Prostate gland (tissue), 2 donors: ENCODE results near the gene HACL1. TPM values are rescaled to one million over a fixed set of nuclear protein-coding genes. Genes with fewer than 3 reads are reported as not detected.

ENCODE experiments used
- DNase-seq: peaks from one replicate; pipeline ENCODE4 v3.0.0-alpha.2; 2019; ENCODE audit warnings: low spot score
- H3K27ac ChIP-seq, 2 donors: fragments of 200-600 bp; sonication (generic); 2 replicates each; pipeline ENCODE4 v1.5.1; 2017 to 2019
- H3K27me3 ChIP-seq: fragments of 200-600 bp; sonication (generic); replicated peaks from 2 replicates; pipeline ENCODE4 v1.5.1; 2019; ENCODE audit not compliant: insufficient read depth
- H3K36me3 ChIP-seq, 2 donors: fragments of 200-600 bp; sonication (generic); 1 replicate in 1 of 2; 2 replicates in 1 of 2; pipeline versions ENCODE4 v1.5.1 to v1.8.1; 2017 to 2019
- H3K4me1 ChIP-seq: fragments of 200-600 bp; sonication (generic); replicated peaks from 2 replicates; pipeline ENCODE4 v1.5.1; 2019
- H3K4me3 ChIP-seq, 2 donors: fragments of 200-600 bp; sonication (generic); 2 replicates each; pipeline ENCODE4 v1.5.1; 2017 to 2019
- H3K9me3 ChIP-seq: fragments of 200-600 bp; sonication (generic); 2 replicates; pipeline ENCODE4 v1.5.1; 2017
- POLR2A ChIP-seq: fragments of 450-650 bp; IDR thresholded peaks from one replicate; pipeline ENCODE4 v1.6.1; 2016; ENCODE audit warnings: antibody characterized with exemption, mild to moderate bottlenecking
- POLR2AphosphoS5 ChIP-seq: sonication (generic); formaldehyde crosslinking; IDR thresholded peaks from one replicate; pipeline ENCODE4 v1.6.1; 2017; ENCODE audit warnings: antibody characterized with exemption
- WGBS: methylation state at CpG from one replicate; pipeline ENCODE4 v1.1.5; 2018; 5-methylcytosine and 5-hydroxymethylcytosine counted together
- intact Hi-C: fragments of 100-400 bp; cut with DNase I; formaldehyde crosslinking; loops from one replicate; pipeline ENCODE4 v1.14.2; 2022
- total RNA-seq, 2 donors: library from RNA; depleted of rRNA; stranded (reverse); fragments of >200 nt; gene quantifications; one replicate each; pipeline ENCODE4 v1.1.0, GENCODE V29; 2016
- TF ChIP-seq, protein P1 (sequence below), 4 experiments: fragments of 200-600 bp in 2 of 4; fragments of 450-650 bp in 2 of 4; sonication (generic) in 2 of 4; IDR thresholded peaks; 1 replicate in 3 of 4; 2 replicates in 1 of 4; pipeline ENCODE4 v1.5.1; 2016 to 2019; ENCODE audit warnings: antibody characterized with exemption in 4 of 4, mild to moderate bottlenecking in 2 of 4, moderate library complexity in 2 of 4

Gene HACL1
- total RNA-seq, 2 donors from 2014 or later = 27.9 to 30.6 TPM

- Histone ChIP-seq H3K36me3 (no peaks in the 10 kb centered on the region), H3K4me1 (no peaks in the 10 kb centered on the region), H3K27ac (no peak overlapping the region), H3K9me3 (no peaks in the 10 kb centered on the region), H3K4me3 (no peak overlapping the region), H3K27me3 (no peaks in the 10 kb centered on the region)
- intact Hi-C loops = no loop called here
- WGBS = 90% methylated on average over 3 of the region's 3 CpGs
- no peak for TF ChIP-seq POLR2AphosphoS5
- TF ChIP-seq POLR2A = no peak
- TF ChIP-seq, protein P1, sequence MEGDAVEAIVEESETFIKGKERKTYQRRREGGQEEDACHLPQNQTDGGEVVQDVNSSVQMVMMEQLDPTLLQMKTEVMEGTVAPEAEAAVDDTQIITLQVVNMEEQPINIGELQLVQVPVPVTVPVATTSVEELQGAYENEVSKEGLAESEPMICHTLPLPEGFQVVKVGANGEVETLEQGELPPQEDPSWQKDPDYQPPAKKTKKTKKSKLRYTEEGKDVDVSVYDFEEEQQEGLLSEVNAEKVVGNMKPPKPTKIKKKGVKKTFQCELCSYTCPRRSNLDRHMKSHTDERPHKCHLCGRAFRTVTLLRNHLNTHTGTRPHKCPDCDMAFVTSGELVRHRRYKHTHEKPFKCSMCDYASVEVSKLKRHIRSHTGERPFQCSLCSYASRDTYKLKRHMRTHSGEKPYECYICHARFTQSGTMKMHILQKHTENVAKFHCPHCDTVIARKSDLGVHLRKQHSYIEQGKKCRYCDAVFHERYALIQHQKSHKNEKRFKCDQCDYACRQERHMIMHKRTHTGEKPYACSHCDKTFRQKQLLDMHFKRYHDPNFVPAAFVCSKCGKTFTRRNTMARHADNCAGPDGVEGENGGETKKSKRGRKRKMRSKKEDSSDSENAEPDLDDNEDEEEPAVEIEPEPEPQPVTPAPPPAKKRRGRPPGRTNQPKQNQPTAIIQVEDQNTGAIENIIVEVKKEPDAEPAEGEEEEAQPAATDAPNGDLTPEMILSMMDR (IDR thresholded peaks at IDR 0.05) = no peak
- DNase-seq = no peak
Measured at GRCh38 chr3:15581471-15582394, 19.6 kb downstream of the HACL1 start.

DNA sequence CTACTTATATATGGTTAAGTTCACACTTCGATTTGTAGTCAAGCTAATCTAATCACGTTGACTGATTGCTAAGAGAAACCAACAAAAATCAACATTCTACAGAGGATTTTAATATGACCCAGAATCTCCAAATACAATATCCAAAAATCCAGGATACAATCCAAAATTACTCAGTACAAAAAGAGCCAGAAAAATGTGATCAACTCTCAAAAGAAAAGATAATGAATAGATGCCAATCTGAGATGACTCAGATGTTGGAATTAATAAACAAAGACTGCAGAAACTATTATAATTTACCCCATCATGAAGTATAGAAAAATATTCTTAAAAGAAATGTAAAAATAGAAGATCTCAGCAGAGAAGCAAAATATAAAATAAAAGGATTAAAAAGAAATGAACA is 22.3 kb downstream of the HACL1 start:
- Histone ChIP-seq H3K9me3 (no peaks in the 10 kb centered on the region), H3K27me3 (no peaks in the 10 kb centered on the region), H3K4me3 (no peak overlapping the region), H3K36me3 (no peaks in the 10 kb centered on the region), H3K4me1 (no peaks in the 10 kb centered on the region), H3K27ac (no peak overlapping the region)
- WGBS = 75% methylated on average over 2 of the region's 2 CpGs
- TF ChIP-seq, protein P1 (IDR thresholded peaks at IDR 0.05) = no peak
- intact Hi-C loops = no loop called here
- DNase-seq = no peak

GRCh38 chr3:15578289-15578867 is 23.0 kb downstream of the HACL1 start:
- Histone ChIP-seq H3K4me3 (no peak overlapping the region), H3K4me1 (no peaks in the 10 kb centered on the region), H3K36me3 (no peaks in the 10 kb centered on the region), H3K27ac (no peak overlapping the region), H3K9me3 (no peaks in the 10 kb centered on the region), H3K27me3 (no peaks in the 10 kb centered on the region)
- WGBS = 72% methylated on average over 3 of the region's 3 CpGs
- TF ChIP-seq, protein P1 (IDR thresholded peaks at IDR 0.05) = no peak
- intact Hi-C loops = no loop called here
- DNase-seq = no peak

- Histone ChIP-seq H3K27me3 (no peaks in the 10 kb centered on the region), H3K27ac (no peak overlapping the region), H3K4me1 (no peaks in the 10 kb centered on the region), H3K36me3 (no peaks in the 10 kb centered on the region), H3K9me3 (no peaks in the 10 kb centered on the region), H3K4me3 (no peak overlapping the region)
- TF ChIP-seq POLR2A (no peak), POLR2AphosphoS5 (no peak)
- TF ChIP-seq, protein P1 (IDR thresholded peaks at IDR 0.05) = no peak
- DNase-seq = no peak
- 90% methylated on average over 3 of the region's 3 CpGs for WGBS
- intact Hi-C loops = no loop called here
Measured at GRCh38 chr3:15576475-15576874, 24.9 kb downstream of the HACL1 start.

DNA sequence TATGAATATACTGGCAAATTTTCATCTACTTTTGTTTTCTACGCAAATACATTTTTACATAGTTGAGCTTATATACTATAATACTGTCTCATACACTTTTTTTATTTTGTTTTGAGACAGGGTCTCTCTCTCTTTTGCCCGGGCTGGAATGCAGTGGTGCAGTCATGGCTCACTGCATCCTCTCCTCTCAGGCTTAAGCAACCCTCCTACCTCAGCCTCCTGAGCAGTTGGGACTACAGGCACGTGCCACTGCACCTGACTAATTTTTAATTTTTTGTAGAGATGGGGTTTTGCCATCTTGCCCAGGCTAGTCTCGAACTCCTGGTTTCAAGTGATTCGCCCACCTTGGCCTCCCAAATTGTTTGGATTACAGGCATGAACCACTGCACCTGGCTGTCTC is 25.9 kb downstream of the HACL1 start:
- 88% methylated on average over 5 of the region's 5 CpGs for WGBS
- H3K9me3 ChIP-seq = no peaks in the 10 kb centered on the region
- intact Hi-C loops = no loop called here
- no peak overlapping the region for H3K27ac ChIP-seq
- H3K4me3 ChIP-seq = no peak overlapping the region
- TF ChIP-seq, protein P1 (IDR thresholded peaks at IDR 0.05) = no peak
- TF ChIP-seq POLR2AphosphoS5 (no peak), POLR2A (no peak)
- H3K4me1 ChIP-seq = no peaks in the 10 kb centered on the region
- no peaks in the 10 kb centered on the region for H3K36me3 ChIP-seq
- H3K27me3 ChIP-seq = no peaks in the 10 kb centered on the region
- no peak for DNase-seq
